CD4-positive, alpha-beta T cell treated with Interleukin-15 for 4 hours (primary cell): Measurements from ENCODE around the gene TRIM37.
"Not testable (repeated sequence)": the region's sequence is repeated elsewhere in the genome, so short reads cannot be mapped to it uniquely, and the experiment has no call there.

Source experiments
- DNase-seq: peaks from one replicate; pipeline ENCODE4 v3.0.0-alpha.2; 2020; ENCODE audit warnings: low spot score

Gene TRIM37

DNA sequence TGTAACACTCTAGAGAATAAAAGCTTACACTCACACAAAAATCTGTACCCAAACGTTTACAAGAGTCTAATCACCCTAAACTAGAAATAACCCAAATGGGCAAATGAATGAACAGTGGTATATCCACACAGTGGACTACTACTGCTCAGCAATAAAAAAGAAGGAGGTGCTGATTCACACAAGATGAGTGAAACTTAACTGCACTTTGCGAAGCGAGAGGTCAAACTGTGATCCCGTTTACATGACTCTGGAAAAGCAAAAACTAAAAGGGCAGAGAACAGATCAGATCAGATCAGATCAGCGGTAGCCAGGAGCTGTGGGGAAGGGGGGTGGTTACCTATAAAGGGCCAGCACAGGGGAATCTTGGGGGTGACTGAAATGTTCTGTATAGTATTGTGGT, 113.4 kb downstream of the TRIM37 start:
- no peak for DNase-seq

DNA sequence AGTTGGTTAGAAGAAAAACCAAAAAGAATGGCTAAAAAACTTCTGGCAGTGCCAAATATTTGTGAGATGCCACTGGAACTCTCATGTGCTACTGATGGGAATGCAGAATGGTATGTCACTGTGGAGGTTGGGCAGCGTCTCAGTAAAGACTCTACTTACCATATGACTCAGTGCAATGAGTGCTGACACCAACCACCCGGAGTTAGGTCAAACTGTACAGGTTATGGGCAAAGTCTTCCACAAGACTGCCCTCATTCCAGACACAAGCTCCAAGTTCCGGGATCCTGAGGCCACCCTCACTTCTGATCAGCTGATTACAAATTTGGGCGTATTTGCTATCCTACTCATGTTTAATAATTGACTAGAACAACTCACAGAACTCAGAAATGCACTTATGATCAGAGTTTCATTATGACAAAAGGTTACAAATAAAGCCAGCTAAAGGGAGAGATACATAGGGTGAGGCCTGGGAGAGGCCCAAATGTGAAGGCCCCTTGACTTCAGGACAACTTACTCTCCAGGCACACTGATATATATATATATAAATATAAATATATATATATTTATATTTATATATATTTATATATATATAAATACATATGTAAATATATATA, 114.9 kb downstream of the TRIM37 start:
- no peak for DNase-seq

DNA sequence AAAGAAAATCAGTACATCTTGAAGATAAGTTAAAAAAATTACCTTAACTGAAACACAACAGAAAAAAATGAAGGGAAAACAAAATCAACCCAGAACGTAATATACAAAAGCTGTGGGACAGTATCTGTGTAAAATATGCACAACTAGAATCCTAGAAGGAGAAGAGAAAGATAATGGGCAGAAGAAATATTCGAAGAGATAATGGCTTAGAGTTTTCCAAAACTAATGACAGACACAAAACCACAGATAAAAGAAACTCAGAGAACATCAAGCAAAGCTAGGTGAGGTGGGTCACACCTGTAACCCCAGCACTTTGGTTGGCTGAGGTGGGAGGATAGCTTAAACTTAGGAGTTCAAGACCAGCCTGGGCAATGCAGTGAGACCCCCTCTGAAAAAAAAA, 117.1 kb downstream of the TRIM37 start:
- no peak for DNase-seq

DNA sequence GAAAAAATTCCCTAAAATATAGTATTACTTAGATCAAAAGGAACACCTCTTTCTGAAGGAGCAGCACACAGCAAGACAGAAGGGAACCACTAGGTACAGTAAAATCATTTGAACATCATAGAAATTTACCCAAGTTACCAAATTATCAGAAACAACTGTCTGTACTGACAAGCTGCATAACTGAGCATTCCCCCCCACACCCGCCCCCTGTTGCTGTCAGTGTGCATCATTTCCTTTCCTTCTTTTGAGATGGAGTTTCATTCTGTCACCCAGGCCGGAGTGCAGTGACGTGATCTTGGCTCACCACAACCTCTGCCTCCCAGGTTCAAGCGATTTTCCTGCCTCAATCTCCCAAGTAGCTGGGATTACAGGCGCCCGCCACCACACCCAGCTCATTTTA, 120.7 kb downstream of the TRIM37 start:
- no peak for DNase-seq

DNA sequence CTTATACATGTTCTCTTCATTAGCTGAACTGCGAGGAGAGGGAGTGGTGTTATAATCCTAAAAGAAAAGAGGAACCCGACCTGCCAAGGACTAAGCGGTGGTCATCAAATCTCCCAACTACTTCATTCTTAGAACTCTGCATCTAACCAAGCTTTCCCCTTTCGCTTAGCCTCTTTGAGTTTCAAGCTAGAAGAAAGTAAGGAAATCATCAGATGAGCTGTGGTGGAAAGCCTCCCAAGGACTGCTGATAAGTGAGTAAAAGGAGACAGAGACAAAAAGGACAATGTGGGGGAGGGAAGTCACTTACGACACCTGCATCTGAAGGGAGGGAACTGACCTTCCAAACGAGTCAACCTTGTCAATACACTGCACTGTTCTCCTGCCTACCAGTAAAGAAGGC, 121.3 kb downstream of the TRIM37 start:
- no peak for DNase-seq

DNA sequence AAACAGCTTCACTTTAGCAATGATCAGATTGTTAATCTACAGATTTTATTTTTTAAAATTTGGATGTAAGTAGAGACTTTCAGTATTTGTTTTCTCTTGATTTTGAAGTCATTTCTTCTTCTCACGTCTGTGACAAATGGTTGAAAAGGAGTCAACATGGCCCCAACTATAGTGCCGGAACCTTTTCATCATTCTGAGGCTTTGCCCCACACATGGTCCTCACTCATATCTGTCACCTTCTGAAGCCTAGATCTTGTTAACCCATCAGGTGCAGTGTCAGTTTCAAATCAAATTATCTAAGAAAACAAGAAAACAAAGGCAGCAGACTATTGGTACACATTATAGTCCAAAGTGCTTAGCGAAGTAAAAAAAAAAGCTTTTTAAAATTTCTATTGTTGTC, 124.1 kb downstream of the TRIM37 start:
- DNase-seq = no peak

DNA sequence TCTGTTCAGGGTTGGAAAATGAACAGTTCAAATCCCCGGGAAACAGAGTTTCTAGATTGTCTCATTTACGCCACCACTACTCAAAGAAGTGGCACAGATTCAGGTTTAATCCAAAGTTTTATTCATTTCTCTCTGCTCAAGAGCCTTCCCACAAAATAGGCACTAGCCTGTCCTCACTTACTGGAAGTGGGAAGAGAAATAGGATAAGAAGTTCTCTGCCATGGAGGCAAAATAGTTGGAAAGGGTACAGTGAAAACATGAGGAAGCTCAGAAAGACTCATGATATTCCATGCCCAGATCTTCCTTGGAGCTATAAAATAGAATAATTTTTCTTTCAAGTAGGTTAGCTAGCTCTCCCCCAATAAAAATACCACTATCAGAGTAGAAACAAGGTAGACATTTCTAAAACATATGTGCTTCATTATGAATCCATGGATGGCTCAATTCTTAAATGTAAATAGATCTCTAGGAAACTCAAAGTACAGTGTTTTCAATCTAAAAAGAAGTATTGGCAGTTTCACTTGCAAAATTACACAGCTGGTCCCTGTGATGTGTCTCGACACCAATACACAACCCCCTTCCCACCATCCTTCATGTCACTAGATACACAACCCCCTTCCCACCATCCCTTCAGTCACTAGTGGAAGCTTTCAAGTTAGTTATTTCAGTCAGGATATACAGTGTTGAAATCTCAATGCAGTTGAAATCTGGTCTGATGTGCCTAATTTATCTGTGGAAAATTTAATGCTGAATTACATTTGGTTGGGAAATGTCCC, 125.8 kb downstream of the TRIM37 start:
- DNase-seq = no peak

DNA sequence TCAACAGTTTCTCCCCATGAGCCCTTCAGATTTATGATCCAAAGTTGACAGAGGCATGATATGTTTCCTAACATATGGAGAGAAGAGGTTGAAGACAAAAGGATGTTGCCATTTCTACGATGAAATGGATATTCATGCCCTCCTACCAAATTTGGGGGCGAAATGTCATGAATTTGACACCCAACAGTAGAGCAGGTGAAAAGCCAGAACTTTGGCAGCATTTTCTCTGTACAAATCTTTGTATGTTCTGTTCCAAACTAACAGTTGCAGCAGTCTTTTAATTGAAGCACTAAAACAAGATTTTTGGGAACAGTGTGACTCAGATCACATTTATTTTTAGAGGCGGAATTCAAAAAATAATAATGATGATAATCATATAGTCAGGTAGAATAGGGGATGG, 130.1 kb downstream of the TRIM37 start:
- DNase-seq = no peak

DNA sequence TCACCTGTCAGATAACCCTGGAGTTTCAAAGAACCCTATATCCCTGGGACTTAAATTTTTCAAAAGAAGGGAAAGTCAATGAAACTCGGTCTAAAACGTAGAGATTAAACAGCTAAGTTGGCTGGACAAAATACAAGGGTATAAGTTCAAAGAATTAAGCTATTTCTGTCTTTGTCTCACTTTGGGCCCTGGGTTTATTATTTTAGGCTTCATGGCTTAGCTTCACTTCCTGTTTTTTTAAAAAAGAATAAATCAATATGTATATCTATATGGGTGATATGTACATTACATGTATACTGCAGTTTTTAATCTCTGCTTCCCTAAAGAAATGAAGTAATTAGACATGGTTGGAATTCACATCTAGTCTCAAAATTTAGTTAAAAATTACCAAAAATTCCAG, 132.3 kb downstream of the TRIM37 start:
- no peak for DNase-seq

DNA sequence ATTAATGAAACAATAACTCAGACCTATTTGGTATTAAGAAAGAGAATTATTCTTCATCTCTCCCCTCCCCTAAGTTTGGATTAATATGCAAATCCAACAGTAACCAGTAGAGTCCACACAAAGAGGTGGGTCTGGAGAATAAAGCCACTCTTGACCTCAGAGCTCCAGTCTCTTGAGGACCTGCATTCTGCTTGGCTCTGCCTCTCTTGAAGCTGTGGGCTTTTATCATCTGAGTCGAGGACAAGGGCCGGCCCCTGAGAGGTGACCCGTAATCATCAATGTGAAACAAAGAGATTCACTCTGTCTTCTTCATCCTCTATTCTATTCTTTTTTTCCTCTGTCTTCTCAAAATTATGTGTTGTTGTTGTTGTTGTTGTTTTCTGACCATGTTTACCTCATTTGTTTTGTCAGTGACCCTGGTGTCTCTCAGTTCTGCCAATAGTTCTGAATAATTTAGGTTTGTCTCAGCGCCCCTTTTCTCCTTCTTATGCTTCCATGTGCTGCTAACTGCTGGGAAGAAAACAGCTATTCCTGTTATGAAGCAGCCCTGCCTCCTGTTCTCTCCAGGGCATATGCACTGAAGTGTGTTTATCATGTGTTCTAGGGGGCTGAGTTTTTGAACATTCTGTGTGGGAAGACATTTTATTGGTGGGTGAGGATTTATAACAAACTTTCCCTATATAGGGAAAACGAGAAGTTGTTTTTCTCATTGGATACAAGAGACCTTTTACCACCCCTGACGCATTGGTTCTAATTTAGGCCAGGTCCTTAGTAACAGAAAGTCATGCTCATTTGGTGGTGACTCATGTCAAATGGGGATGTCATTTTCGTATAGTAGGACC, 135.8 kb downstream of the TRIM37 start:
- DNase-seq = no peak

DNA sequence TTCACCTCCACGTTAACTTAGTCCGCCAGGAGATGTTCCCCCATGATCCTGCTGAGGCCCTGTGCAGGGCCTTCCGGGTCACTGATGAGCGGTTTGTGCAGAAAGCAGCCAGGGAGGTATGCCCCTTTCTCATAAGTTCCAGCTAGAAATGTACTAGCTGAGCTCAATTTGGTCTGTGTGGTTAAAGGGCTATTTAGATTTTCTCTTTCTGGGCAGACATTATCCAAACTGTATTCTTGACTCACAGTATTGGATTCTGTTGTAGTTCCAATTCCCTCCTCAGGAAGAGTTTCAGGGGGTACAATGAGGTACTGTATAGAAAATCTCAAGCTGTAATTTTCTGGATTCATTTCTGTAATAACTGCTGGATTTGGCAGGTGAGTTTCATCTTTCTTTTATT, 137.1 kb downstream of the TRIM37 start:
- no peak for DNase-seq

DNA sequence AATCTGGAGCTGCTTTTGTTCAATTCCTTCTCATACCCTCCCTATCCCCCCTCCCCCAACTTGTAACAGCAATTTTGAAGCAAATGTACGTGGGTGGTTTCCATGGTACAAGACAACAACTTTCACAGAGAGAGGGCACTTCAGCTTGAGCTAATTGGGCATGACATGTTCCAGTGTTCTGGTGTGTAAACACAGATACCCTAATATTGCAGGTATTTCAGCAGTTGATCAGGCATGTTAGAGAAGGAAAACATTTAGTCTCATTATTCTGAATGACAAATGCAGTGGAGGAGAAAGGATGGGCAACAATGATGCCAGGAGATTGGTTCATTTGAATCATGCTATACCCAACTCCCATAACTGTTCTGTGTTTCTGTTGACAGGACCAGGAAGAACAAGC, 137.5 kb downstream of the TRIM37 start:
- DNase-seq = no peak

DNA sequence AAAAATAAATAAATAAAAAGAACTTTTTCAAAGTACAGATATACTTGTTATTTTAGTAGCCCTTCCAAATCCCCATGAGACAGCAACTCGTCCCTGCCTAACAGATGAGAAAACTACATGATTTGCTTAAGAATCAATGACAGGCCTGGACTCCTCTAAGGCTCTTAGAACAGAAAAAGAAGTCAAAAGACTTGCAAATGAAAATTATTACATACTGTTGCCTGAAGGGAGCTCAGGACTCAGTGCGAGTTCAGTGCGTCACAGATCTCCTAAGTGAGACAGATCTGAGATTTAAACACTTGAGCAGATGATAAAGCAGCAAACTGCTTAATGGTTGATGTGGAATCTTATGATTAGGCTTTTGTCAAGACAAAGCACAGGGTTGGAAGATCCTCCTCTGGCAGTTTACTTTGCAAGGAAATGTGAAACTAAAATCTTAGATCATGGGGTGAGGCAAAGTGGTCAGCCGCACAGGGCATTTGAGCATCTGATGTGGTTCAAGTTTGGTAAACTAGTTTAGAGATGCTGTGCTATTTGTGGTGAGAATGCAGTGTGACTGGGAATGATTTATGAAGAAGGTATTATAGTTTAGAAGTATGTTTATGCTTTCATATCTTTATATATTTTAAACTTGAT, 138.1 kb downstream of the TRIM37 start:
- no peak for DNase-seq

DNA sequence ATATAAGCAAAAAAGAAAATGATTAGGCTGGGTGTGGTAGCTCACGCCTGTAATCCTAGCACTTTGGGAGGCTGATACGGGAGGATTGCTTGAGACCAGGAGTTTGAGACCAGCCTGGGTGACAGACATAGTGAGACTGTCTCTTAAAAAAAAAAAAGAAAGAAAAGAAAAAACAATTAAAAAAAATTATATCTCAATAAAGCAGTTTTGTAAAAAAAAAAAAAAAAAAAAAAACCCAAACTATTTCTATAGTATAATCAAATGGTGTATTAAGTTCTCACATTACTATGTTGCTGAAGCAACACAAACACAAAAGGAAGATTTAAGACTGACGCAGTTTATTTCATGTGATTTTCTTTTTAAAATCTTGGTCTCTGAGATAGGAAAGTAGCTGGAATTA, 140.5 kb downstream of the TRIM37 start:
- no peak for DNase-seq

DNA sequence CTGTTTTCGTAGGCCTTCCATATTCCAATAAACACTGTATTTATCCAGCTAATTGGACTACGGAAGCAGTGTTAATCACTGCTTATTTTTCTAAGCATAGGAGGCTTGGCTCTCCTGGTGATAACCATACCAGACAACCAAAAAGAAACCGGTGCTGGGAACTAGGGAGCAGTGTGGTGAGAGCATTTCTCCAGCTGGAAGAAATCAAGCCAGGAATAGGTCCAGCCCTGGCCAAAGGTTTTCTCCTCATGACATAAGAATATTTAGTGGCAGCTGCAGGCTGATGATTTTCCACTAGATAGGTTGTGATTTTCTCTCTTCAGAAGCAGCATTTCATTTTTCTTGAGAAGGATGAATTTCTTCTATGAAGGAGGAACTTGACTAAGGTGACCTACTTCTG, 141.5 kb downstream of the TRIM37 start:
- DNase-seq = no peak

DNA sequence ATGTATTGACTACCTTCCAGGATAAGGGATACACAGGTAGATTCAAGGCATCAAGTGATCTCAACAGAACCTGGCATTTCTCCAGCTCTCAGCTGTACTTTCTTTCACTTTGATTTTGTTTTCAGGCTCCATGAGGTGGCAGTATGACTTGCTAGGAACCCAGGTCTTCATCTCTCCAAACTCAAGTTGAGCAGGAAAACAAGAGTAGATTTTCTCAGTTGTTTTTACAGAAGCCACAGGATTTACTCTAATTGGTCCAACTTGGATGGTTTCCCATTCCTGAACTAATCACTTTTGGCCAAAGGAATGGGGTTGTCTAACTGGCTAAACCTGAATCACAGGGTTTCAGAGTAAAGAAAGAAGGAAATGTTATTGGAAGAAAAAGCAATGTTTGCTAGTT, 146.6 kb downstream of the TRIM37 start:
- DNase-seq = no peak

DNA sequence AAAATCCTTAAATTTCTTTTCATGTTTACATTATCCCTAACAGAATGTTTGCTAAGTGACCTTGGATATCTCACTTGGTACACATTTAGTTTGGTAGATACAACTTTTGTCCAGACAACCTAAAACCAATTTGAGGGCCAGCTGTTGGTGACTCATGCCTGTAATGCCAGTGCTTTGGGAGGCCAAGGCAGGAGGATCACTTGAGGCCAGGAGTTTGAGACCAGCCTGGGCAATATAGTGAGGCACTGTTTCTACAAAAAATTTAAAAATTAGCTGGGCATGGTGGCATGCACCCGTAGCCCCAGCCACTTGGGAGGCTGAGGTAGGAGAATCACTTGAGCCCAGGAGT, 149.0 kb downstream of the TRIM37 start:
- not testable (repeated sequence) for DNase-seq

DNA sequence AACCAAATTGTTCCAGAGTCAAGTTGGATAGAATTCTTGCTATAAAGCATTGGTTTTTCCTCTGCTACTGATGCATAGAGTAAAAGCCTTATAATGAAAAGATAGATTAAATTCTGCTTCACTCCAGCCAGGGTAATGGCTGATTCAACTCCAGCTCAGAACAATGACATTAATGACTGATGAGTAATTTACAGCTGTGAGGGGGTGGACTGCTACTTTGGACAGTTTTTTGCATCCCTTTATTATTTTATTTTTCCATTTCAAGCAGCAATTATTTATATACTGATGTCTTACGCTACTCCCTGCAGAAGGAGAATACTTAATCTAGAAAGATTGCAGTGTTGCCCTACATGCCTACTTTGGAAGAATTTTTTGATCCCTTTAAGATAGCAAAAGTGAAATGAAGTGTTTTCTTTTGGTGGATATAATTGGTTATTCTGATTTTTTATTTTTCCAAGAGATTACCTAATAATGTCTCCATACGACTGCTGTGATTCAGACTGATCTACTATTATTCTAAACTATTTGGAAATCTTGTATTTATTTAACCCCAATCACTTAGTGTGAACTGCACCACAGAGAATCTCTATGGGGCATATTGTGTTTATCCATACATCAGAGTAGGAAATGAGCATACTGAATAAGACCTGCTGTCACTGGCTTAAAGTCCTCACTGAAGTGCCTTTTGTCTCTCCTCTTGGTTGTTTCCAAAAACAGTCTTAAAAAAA, 149.5 kb downstream of the TRIM37 start:
- DNase-seq = no peak

DNA sequence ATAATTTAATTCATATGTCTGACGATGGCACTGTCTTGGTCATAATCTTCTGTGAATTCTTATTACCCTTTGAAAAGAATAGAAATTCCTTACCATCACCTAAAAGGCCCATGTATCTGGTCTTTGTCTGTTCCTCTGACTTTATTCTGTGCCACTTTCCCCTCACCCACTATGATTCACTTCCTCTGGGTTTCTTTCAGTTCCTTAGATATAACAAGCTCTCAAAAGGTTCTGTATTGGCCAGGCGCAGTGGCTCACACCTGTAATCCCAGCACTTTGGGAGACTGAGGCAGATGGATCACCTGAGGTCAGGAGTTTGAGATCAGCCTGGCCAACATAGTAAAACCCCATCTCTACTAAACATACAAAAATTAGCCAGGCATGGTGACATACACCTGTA, 152.3 kb downstream of the TRIM37 start:
- DNase-seq = not testable (repeated sequence)

DNA sequence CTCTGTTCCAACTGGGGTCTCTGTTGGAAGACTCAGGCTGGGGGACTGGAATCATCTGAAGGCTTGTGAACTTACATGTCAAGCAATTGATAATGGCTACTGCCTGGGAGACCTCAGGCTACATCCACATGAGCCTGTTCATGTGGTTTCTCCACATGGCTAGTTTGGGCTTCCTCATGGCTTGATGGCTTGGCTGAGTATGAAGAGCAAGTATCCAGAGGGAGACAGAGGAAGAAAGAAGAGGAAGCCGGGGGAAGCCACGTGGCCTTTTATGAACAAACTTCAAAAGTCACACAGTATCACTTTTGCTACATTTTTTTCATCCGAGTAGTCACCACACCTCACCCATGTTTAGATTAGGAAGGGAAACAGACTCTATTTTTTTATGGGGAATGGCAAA, 158.9 kb downstream of the TRIM37 start:
- DNase-seq = no peak

DNA sequence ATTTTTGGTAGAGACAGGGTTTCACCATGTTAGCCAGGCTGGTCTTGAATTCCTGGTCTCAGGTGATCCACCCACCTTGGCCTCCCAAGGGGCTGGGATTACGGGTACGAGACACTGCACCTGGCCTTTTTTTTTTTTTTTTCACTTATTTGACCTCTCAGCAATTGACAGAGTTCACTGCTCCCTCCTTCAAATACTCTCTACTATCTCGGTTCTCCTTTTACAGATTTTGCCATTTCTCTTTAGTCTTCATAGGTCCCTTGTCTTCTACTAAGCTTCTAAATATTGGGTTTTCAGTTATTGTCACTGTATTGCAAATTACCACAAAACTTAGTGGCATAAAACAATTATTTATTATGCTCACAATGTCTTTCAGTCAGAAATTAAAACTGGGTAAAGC, 159.3 kb downstream of the TRIM37 start:
- DNase-seq = no peak

DNA sequence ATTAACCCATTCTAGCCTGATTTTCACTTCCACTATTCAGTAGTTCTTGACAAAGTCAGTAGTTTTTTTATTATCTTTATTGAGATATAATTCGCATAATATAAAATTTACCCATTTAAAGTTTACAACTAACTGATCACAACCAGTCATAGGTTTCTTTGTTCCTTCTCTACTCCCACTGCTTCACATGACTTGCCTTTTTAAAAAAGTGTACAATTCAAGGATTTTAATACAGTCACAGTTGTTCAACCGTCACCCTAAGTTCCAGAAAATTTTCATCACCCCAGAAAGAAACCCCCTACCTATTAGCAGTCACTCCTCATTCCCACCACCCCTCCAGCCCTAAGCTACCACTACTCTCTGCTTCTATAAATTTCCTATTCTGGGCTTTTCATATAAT, 162.5 kb downstream of the TRIM37 start:
- no peak for DNase-seq
